MM.1S (cell line): ENCODE data around the gene HIC1.

Source experiments
- DNase-seq: peaks from one replicate; pipeline ENCODE4 v3.0.0-alpha.2; 2015
- H2AFZ ChIP-seq: fragments of 300-600 bp; sonication (generic); 2 replicates; pipeline ENCODE4 v1.6.0; 2016; ENCODE audit warnings: antibody characterized with exemption, low read length
- H3F3A ChIP-seq: fragments of 300-600 bp; sonication (generic); 2 replicates; pipeline ENCODE4 v1.6.1; 2016; ENCODE audit warnings: mild to moderate bottlenecking, antibody characterized with exemption, low read length, moderate library complexity, mixed read lengths; ENCODE audit not compliant: insufficient read depth
- H3K27ac ChIP-seq: fragments of 300-600 bp; sonication (generic); 2 replicates; pipeline ENCODE4 v1.5.1; 2016; ENCODE audit warnings: mild to moderate bottlenecking, low read length
- H3K27me3 ChIP-seq: fragments of 300-600 bp; sonication (generic); replicated peaks from 2 replicates; pipeline ENCODE4 v1.6.0; 2016; ENCODE audit warnings: low read length; ENCODE audit not compliant: insufficient read depth
- H3K36me3 ChIP-seq: fragments of 300-600 bp; sonication (generic); replicated peaks from 2 replicates; pipeline ENCODE4 v1.6.1; 2016; ENCODE audit warnings: mild to moderate bottlenecking, low read length, mixed read lengths; ENCODE audit not compliant: insufficient read depth
- H3K4me1 ChIP-seq: fragments of 300-600 bp; sonication (generic); 2 replicates; pipeline ENCODE4 v1.6.1; 2016; ENCODE audit warnings: low read length, mixed read lengths
- H3K4me2 ChIP-seq: fragments of 300-600 bp; sonication (generic); 2 replicates; pipeline ENCODE4 v1.6.0; 2016; ENCODE audit warnings: low read depth, low read length
- H3K4me3 ChIP-seq: fragments of 300-600 bp; sonication (generic); 2 replicates; pipeline ENCODE4 v1.5.1; 2016; ENCODE audit warnings: low read length, mixed read lengths
- H3K79me2 ChIP-seq: fragments of 300-600 bp; sonication (generic); 2 replicates; pipeline ENCODE4 v1.6.1; 2016; ENCODE audit warnings: mixed run types, low read length, mixed read lengths
- H3K9ac ChIP-seq: fragments of 300-600 bp; sonication (generic); 2 replicates; pipeline ENCODE4 v1.6.1; 2016; ENCODE audit warnings: low read length, mixed read lengths
- H3K9me2 ChIP-seq: fragments of 300-600 bp; sonication (generic); replicated peaks from 2 replicates; pipeline ENCODE4 v1.6.1; 2016; ENCODE audit warnings: mild to moderate bottlenecking, low read length, mixed read lengths; ENCODE audit not compliant: insufficient read depth
- H3K9me3 ChIP-seq: fragments of 300-600 bp; sonication (generic); replicated peaks from 2 replicates; pipeline ENCODE4 v1.6.1; 2016; ENCODE audit warnings: mild to moderate bottlenecking, low read length, mixed read lengths; ENCODE audit not compliant: insufficient read depth
- H4K20me1 ChIP-seq: fragments of 300-600 bp; sonication (generic); 2 replicates; pipeline ENCODE4 v1.6.1; 2016; ENCODE audit warnings: mild to moderate bottlenecking, low read length, moderate library complexity, mixed read lengths; ENCODE audit not compliant: insufficient read depth
- EZH2 ChIP-seq: fragments of 300-600 bp; sonication (generic); optimal IDR thresholded peaks from 2 replicates; pipeline ENCODE3; 2017; ENCODE audit warnings: low read depth, mild to moderate bottlenecking, antibody characterized with exemption, low read length, mixed read lengths
- EZH2phosphoT487 ChIP-seq: fragments of 300-600 bp; sonication (generic); IDR thresholded peaks from 2 replicates; pipeline ENCODE4 v1.6.1; 2018; ENCODE audit warnings: antibody characterized with exemption, low read length
- TF ChIP-seq, protein P1 (sequence below): fragments of 300-600 bp; sonication (generic); IDR thresholded peaks from 2 replicates; pipeline ENCODE4 v1.5.1; 2016; ENCODE audit warnings: antibody characterized with exemption, low read length, mixed read lengths

HIC1 gene

DNA sequence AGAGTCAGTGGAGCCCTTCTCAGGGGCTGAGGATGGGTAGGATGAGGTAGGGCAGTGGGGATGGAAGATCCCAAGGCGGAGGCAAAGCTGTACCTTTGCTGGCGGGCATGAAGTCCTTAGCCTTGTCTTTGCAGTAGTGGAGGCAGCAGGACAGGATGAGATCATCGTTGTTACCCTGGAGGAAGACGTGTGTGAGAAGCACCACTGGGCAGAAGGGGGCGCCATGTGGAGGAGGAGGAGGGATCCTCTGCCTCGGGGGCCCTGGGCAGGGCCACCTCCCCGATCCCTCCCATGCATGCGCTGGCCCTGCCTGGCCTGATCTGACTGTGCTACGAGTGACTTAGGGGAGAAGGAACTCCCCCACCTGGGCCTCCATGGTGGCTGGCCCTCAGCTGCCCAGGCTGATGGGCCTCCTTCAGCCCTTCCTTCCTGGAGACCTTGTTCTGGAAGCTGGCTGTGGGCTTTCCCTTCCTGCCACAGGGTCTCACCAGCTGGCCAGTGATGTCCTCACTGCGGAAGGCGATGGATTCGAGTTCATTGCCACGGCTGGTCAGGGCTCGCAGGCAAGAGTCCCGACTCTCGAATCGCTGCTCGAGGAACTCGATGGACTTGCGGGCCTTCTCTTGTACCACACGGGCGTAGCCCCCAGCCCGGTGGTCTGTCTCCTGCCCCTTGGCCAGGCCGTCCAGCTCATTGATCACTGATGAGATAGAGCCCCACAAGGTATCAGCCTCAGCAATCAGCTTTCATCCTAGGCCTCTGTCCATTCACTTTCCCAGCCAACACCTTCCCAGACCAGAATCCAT lies 10.3 kb downstream of the HIC1 start:
- no peaks in the 10 kb centered on the region for H4K20me1 ChIP-seq
- H2AFZ ChIP-seq: no peak overlapping the region
- H3K36me3 ChIP-seq: no peaks in the 10 kb centered on the region
- H3F3A ChIP-seq: no peaks in the 10 kb centered on the region
- H3K79me2 ChIP-seq: no peaks in the 10 kb centered on the region
- H3K4me2 ChIP-seq: no peak overlapping the region
- DNase-seq: no peak
- no peaks in the 10 kb centered on the region for H3K27me3 ChIP-seq
- H3K9ac ChIP-seq: no peak overlapping the region
- TF ChIP-seq, protein P1, sequence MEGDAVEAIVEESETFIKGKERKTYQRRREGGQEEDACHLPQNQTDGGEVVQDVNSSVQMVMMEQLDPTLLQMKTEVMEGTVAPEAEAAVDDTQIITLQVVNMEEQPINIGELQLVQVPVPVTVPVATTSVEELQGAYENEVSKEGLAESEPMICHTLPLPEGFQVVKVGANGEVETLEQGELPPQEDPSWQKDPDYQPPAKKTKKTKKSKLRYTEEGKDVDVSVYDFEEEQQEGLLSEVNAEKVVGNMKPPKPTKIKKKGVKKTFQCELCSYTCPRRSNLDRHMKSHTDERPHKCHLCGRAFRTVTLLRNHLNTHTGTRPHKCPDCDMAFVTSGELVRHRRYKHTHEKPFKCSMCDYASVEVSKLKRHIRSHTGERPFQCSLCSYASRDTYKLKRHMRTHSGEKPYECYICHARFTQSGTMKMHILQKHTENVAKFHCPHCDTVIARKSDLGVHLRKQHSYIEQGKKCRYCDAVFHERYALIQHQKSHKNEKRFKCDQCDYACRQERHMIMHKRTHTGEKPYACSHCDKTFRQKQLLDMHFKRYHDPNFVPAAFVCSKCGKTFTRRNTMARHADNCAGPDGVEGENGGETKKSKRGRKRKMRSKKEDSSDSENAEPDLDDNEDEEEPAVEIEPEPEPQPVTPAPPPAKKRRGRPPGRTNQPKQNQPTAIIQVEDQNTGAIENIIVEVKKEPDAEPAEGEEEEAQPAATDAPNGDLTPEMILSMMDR: peak; percentile 32
- no peak for TF ChIP-seq EZH2
- H3K9me3 ChIP-seq: no peaks in the 10 kb centered on the region
- H3K4me1 ChIP-seq: no peaks in the 10 kb centered on the region
- no peaks in the 10 kb centered on the region for H3K9me2 ChIP-seq
- no peak overlapping the region for H3K27ac ChIP-seq
- no peak overlapping the region for H3K4me3 ChIP-seq

DNA sequence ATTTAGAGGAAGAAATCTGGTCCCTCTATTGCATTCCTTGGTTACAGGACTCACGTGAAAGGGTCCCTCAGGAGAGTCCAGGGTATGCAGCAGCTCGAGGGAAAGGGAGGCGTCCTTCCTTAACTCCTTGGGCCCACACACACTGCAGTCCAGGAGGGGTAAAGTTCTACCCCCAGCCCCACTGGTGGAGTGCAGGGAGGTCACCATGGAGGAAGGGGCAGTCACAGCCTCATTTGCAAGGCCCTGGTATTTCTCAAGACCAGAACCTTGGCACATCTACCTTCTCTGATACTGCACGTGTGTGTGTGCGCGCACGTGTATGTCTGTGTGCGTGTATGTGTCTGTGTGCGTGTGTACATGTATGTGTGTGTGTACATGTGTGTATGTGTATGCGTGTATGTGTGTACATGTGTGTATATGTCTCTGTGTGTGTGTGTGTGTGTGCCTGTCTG lies 11.1 kb downstream of the HIC1 start:
- no peak overlapping the region for H3K4me2 ChIP-seq
- H3K9me2 ChIP-seq: no peaks in the 10 kb centered on the region
- H3K79me2 ChIP-seq: no peaks in the 10 kb centered on the region
- H3K4me3 ChIP-seq: no peak overlapping the region
- H2AFZ ChIP-seq: no peak overlapping the region
- no peaks in the 10 kb centered on the region for H3F3A ChIP-seq
- H3K27me3 ChIP-seq: no peaks in the 10 kb centered on the region
- H3K36me3 ChIP-seq: no peaks in the 10 kb centered on the region
- H3K4me1 ChIP-seq: no peaks in the 10 kb centered on the region
- H3K27ac ChIP-seq: no peak overlapping the region
- TF ChIP-seq, protein P1: no peak
- TF ChIP-seq EZH2 (no peak), EZH2phosphoT487 (no peak)
- no peaks in the 10 kb centered on the region for H4K20me1 ChIP-seq
- H3K9ac ChIP-seq: no peak overlapping the region
- no peaks in the 10 kb centered on the region for H3K9me3 ChIP-seq
- no peak for DNase-seq

DNA sequence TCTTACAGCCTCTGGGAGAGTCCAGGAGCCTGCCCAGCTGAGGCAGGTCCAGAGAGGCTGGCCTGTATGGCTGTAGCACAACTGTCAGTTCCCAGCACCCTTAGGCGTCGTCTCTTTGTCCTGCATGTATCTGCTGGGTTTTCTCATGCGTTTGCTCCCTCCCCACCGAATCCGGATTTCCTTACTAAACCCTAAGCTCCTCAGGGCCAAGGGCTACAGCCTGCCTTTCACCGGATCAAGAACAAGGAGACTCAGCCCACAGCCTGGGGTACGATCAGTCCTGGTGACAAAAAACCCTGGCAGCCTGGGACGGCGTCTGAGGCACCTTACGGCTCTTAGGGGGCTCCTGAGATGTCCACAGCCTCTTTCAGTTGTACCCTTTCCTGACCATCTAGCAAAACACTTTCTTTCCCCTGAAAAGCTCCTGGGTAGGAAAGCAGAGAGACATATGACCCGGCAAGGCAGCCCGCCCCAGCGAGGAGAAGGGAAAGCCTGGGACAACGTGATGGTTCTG lies 12.2 kb downstream of the HIC1 start:
- Histone ChIP-seq H3F3A (no peaks in the 10 kb centered on the region), H4K20me1 (no peaks in the 10 kb centered on the region), H3K4me3 (no peak overlapping the region), H3K4me2 (no peak overlapping the region), H3K9me3 (no peaks in the 10 kb centered on the region), H2AFZ (no peak overlapping the region), H3K4me1 (no peaks in the 10 kb centered on the region), H3K27me3 (no peaks in the 10 kb centered on the region), H3K9ac (no peak overlapping the region), H3K27ac (no peak overlapping the region), H3K9me2 (no peaks in the 10 kb centered on the region), H3K79me2 (no peaks in the 10 kb centered on the region), H3K36me3 (no peaks in the 10 kb centered on the region)
- DNase-seq: no peak
- TF ChIP-seq, protein P1: no peak
- TF ChIP-seq EZH2: no peak
- no peak for TF ChIP-seq EZH2phosphoT487
